GM12878 (cell line): ENCODE data around the gene ADGRV1. TPM values are rescaled to one million over a fixed set of nuclear protein-coding genes. Genes with fewer than 3 reads are reported as not detected.

ENCODE experiments used
- BCL11A ChIP-seq: IDR thresholded peaks from 2 replicates; pipeline ENCODE4 v1.6.1; 2011; ENCODE audit warnings: low read depth, low read length
- BCL3 ChIP-seq: IDR thresholded peaks from 2 replicates; pipeline ENCODE4 v1.6.1; 2011; ENCODE audit warnings: borderline replicate concordance, low read depth, mild to moderate bottlenecking, moderate library complexity, low read length; ENCODE audit not compliant: insufficient read depth, poor library complexity, severe bottlenecking
- CEBPZ ChIP-seq: fragments of 150-350 bp; IDR thresholded peaks from 2 replicates; pipeline ENCODE4 v1.6.1; 2016; ENCODE audit warnings: low read depth, low read length
- EED ChIP-seq: sonication (generic); IDR thresholded peaks from 2 replicates; pipeline ENCODE4 v1.6.1; 2016; ENCODE audit warnings: antibody characterized with exemption, low read depth
- MXI1 ChIP-seq: fragments of 150-350 bp; IDR thresholded peaks from 2 replicates; pipeline ENCODE4 v1.6.1; 2011; ENCODE audit warnings: low read depth, mild to moderate bottlenecking, inconsistent platforms, low read length, improper control_type of control experiment
- PRDM15 ChIP-seq: fragments of 450-650 bp; formaldehyde crosslinking; IDR thresholded peaks from 2 replicates; pipeline ENCODE4 v1.4.0; 2020; ENCODE audit warnings: mild to moderate bottlenecking, moderate library complexity
- SUZ12 ChIP-seq: fragments of 200-600 bp; sonication (generic); IDR thresholded peaks from one replicate; pipeline ENCODE4 v1.6.1; 2018; ENCODE audit warnings: antibody characterized with exemption, mild to moderate bottlenecking; ENCODE audit not compliant: unreplicated experiment
- WRNIP1 ChIP-seq: IDR thresholded peaks from 2 replicates; pipeline ENCODE4 v1.6.1; 2011; ENCODE audit warnings: low read depth, low read length, improper control_type of control experiment, borderline replicate concordance
- ZBED1 ChIP-seq: IDR thresholded peaks from 2 replicates; pipeline ENCODE4 v1.6.1; 2016; ENCODE audit warnings: borderline replicate concordance
- ZBTB33 ChIP-seq: fragments of 450-650 bp; IDR thresholded peaks from 2 replicates; pipeline ENCODE4 v1.6.1; 2017; ENCODE audit warnings: mild to moderate bottlenecking
- ZNF592 ChIP-seq: fragments of 450-650 bp; IDR thresholded peaks from 2 replicates; pipeline ENCODE4 v1.6.1; 2017; ENCODE audit warnings: mild to moderate bottlenecking, moderate library complexity
- polyA plus RNA-seq, 11 experiments: library from polyadenylated mRNA; depleted of rRNA in 4 of 11; unstranded in 6 of 11; stranded (reverse) in 5 of 11; fragments of >200 nt; fragmentation: Nextera tagmentation in 4 of 11; fragmentation: Illumina TruSeq in 1 of 11; extraction: Ambion mirVana in 4 of 11; extraction: Trizol in 1 of 11; gene quantifications; 1 replicate in 1 of 11; 2 replicates in 10 of 11; pipeline versions ENCODE4 v1.2.1 to v1.2.3, GENCODE V29; 2011 to 2016; ENCODE audit warnings: inconsistent platforms in 2 of 11, missing spikeins in 2 of 11, low read depth in 1 of 11
- total RNA-seq, 4 experiments: library from RNA; depleted of rRNA in 3 of 4; stranded (reverse); fragments of >200 nt in 3 of 4; fragmentation: Illumina TruSeq in 1 of 4; extraction: Trizol in 1 of 4; gene quantifications; 2 replicates each; pipeline versions ENCODE4 v1.2.1 to v1.2.3, GENCODE V29; 2013 to 2021

ADGRV1 gene
- total and polyA plus RNA-seq, 10 of the 15 experiments (the other 5 are each of a cell fraction or from before 2014, with no cell fraction given): 0.04 to 8.1 (median 0.16) TPM; not detected in 1

GRCh38 chr5:90949469-90950358 is 391.1 kb downstream of the ADGRV1 start (continued):
- TF ChIP-seq CEBPZ: no peak
- no peak for TF ChIP-seq BCL3
- no peak for TF ChIP-seq WRNIP1
- no peak for TF ChIP-seq ZNF592
- TF ChIP-seq ZBED1: no peak
- TF ChIP-seq EED: no peak
- TF ChIP-seq BCL11A: peak; percentile 47; the same call in 1 of the 2 replicates
- no peak for TF ChIP-seq PRDM15 (CRISPR knock-in tag)
- no peak for TF ChIP-seq MXI1
- no peak for TF ChIP-seq ZBTB33
- TF ChIP-seq SUZ12: no peak
